PFSK-1 (cell line): Measurements from ENCODE around the gene POLR1E.

Experiments used
- FOXP2 ChIP-seq: optimal IDR thresholded peaks from 2 replicates; pipeline ENCODE3; 2011; ENCODE audit warnings: borderline replicate concordance, control low read depth, inconsistent platforms; ENCODE audit not compliant: insufficient read depth; ENCODE audit errors: extremely low read length, extremely low read depth
- SIN3A ChIP-seq: IDR thresholded peaks from 2 replicates; pipeline ENCODE4 v1.6.1; 2012; ENCODE audit warnings: mild to moderate bottlenecking, low read length, moderate library complexity, borderline replicate concordance; ENCODE audit not compliant: insufficient read depth
- TAF1 ChIP-seq: IDR thresholded peaks from 2 replicates; pipeline ENCODE4 v1.6.1; 2012; ENCODE audit warnings: low read length, control low read depth, borderline replicate concordance; ENCODE audit not compliant: insufficient read depth

- TF ChIP-seq FOXP2 = no peak
- no peak for TF ChIP-seq SIN3A
- TF ChIP-seq TAF1 = no peak
These were observed 63.8 kb downstream of the POLR1E start for GRCh38 chr9:37549527-37549926.
